ENCODE measurements around the gene ZDHHC8.

Gene ZDHHC8

DNA sequence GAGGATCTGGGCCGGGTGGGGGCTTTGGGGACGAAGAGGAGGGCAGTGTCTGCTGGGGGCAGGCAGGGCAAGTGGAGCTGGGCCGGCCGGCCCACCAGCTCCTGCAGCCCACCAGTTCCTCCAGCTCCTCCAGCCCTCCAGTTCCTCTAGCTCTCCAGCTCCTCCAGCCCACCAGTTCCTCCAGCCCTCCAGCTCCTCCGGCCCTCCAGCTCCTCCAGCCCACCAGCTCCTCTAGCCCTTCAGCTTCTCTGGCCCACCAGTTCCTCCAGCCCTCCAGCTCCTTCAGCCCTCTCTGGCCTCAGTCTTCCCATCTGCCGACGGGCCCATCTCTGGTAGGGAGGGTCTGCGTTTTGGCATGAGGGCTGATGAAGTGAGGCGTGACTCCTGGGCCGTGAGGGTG is 28.4 kb downstream of the ZDHHC8 start:
- no peak overlapping the region for H3K4me3 ChIP-seq (ENCODE audit: low read length)
- H3K36me3 ChIP-seq (ENCODE audit: insufficient read depth, low read length): no peaks in the 10 kb centered on the region
- no peaks in the 10 kb centered on the region for H3K9me3 ChIP-seq (ENCODE audit: low read length)
- peaks cover 29% of the 10 kb centered on the region for H3K4me1 ChIP-seq (ENCODE audit: insufficient read depth, low read length)
- H3K27me3 ChIP-seq (ENCODE audit: insufficient read depth, low read length): no peaks in the 10 kb centered on the region
- no peak overlapping the region for H2AFZ ChIP-seq (ENCODE audit: low read depth, low read length)

GRCh38 chr22:20164863-20165262 is 33.3 kb downstream of the ZDHHC8 start:
- H3K36me3 ChIP-seq (ENCODE audit: insufficient read depth, low read length): no peaks in the 10 kb centered on the region
- peaks cover 12% of the 10 kb centered on the region for H3K27me3 ChIP-seq (ENCODE audit: insufficient read depth, low read length)
- no peak overlapping the region for H3K4me3 ChIP-seq (ENCODE audit: low read length)
- no peaks in the 10 kb centered on the region for H3K4me1 ChIP-seq (ENCODE audit: insufficient read depth, low read length)
- no peaks in the 10 kb centered on the region for H3K9me3 ChIP-seq (ENCODE audit: low read length)
- H2AFZ ChIP-seq (ENCODE audit: low read depth, low read length): no peak overlapping the region

DNA sequence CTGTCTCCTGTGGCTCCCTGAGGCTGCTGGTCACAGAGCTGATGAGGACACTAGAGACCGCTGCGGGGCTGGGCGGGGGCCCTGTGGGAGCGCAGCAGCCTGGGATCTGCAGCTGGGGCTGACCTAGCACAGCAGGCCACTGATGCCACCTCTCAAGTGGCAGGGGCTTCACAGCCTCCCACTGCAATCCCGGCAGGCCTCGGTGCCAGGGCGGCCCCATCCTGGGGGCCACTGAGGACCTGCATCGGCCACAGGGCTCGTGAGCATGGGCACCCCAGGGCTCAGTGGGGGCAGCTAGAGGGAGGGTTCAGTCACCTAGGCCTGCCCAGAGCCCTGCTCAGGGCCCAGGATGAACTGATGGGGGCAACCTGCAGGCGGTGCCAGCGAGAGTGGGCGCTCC is 33.8 kb downstream of the ZDHHC8 start:
- H3K4me1 ChIP-seq (ENCODE audit: insufficient read depth, low read length): no peaks in the 10 kb centered on the region
- peaks cover 12% of the 10 kb centered on the region for H3K27me3 ChIP-seq (ENCODE audit: insufficient read depth, low read length)
- no peak overlapping the region for H2AFZ ChIP-seq (ENCODE audit: low read depth, low read length)
- H3K4me3 ChIP-seq (ENCODE audit: low read length): no peak overlapping the region
- no peaks in the 10 kb centered on the region for H3K9me3 ChIP-seq (ENCODE audit: low read length)
- H3K36me3 ChIP-seq (ENCODE audit: insufficient read depth, low read length): no peaks in the 10 kb centered on the region

DNA sequence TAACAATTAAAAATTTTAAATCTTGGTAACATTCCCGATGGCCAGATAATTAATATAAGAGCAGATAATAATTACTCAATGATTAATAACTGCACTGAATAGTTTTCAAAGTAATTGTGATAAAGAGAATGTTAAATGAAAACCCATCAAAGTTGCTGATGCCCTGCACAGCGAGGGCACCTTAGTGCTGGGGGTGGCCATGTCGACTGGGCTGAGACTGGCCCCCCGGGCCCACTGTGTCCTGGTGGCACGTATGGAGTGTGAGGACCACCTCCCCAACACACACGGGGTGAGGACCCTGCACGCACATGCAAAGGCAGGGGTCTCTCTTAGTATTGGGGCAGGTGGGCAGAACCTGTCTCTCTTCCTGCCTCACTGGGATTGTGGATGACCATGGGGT is 34.3 kb downstream of the ZDHHC8 start:
- Histone ChIP-seq H3K36me3 (ENCODE audit: insufficient read depth, low read length) (no peaks in the 10 kb centered on the region), H3K4me1 (ENCODE audit: insufficient read depth, low read length) (no peaks in the 10 kb centered on the region), H2AFZ (ENCODE audit: low read depth, low read length) (no peak overlapping the region), H3K9me3 (ENCODE audit: low read length) (no peaks in the 10 kb centered on the region), H3K27me3 (ENCODE audit: insufficient read depth, low read length) (peaks cover 12% of the 10 kb centered on the region), H3K4me3 (ENCODE audit: low read length) (no peak overlapping the region)

- no peak overlapping the region for H3K4me3 ChIP-seq (ENCODE audit: low read length)
- H3K27me3 ChIP-seq (ENCODE audit: insufficient read depth, low read length): peaks cover 14% of the 10 kb centered on the region
- no peaks in the 10 kb centered on the region for H3K36me3 ChIP-seq (ENCODE audit: insufficient read depth, low read length)
- H3K9me3 ChIP-seq (ENCODE audit: low read length): no peaks in the 10 kb centered on the region
- H2AFZ ChIP-seq (ENCODE audit: low read depth, low read length): no peak overlapping the region
- no peaks in the 10 kb centered on the region for H3K4me1 ChIP-seq (ENCODE audit: insufficient read depth, low read length)
These were observed 35.1 kb downstream of the ZDHHC8 start for GRCh38 chr22:20166703-20167102.

- Histone ChIP-seq H3K4me1 (ENCODE audit: insufficient read depth, low read length) (no peaks in the 10 kb centered on the region), H3K36me3 (ENCODE audit: insufficient read depth, low read length) (no peaks in the 10 kb centered on the region), H3K9me3 (ENCODE audit: low read length) (no peaks in the 10 kb centered on the region), H2AFZ (ENCODE audit: low read depth, low read length) (no peak overlapping the region), H3K27me3 (ENCODE audit: insufficient read depth, low read length) (peaks cover 14% of the 10 kb centered on the region), H3K4me3 (ENCODE audit: low read length) (no peak overlapping the region)
These were observed 36.2 kb downstream of the ZDHHC8 start for GRCh38 chr22:20167643-20168322.

- Histone ChIP-seq H3K27me3 (ENCODE audit: insufficient read depth, low read length) (peaks cover 14% of the 10 kb centered on the region), H3K4me3 (ENCODE audit: low read length) (no peak overlapping the region), H3K4me1 (ENCODE audit: insufficient read depth, low read length) (no peaks in the 10 kb centered on the region), H3K9me3 (ENCODE audit: low read length) (no peaks in the 10 kb centered on the region), H3K36me3 (ENCODE audit: insufficient read depth, low read length) (no peaks in the 10 kb centered on the region), H2AFZ (ENCODE audit: low read depth, low read length) (no peak overlapping the region)
These were observed 37.7 kb downstream of the ZDHHC8 start for GRCh38 chr22:20169253-20169822.

GRCh38 chr22:20170170-20170569 is 38.6 kb downstream of the ZDHHC8 start:
- Histone ChIP-seq H3K27me3 (ENCODE audit: insufficient read depth, low read length) (peaks cover 14% of the 10 kb centered on the region), H2AFZ (ENCODE audit: low read depth, low read length) (no peak overlapping the region), H3K9me3 (ENCODE audit: low read length) (no peaks in the 10 kb centered on the region), H3K4me1 (ENCODE audit: insufficient read depth, low read length) (no peaks in the 10 kb centered on the region), H3K36me3 (ENCODE audit: insufficient read depth, low read length) (no peaks in the 10 kb centered on the region), H3K4me3 (ENCODE audit: low read length) (no peak overlapping the region)

DNA sequence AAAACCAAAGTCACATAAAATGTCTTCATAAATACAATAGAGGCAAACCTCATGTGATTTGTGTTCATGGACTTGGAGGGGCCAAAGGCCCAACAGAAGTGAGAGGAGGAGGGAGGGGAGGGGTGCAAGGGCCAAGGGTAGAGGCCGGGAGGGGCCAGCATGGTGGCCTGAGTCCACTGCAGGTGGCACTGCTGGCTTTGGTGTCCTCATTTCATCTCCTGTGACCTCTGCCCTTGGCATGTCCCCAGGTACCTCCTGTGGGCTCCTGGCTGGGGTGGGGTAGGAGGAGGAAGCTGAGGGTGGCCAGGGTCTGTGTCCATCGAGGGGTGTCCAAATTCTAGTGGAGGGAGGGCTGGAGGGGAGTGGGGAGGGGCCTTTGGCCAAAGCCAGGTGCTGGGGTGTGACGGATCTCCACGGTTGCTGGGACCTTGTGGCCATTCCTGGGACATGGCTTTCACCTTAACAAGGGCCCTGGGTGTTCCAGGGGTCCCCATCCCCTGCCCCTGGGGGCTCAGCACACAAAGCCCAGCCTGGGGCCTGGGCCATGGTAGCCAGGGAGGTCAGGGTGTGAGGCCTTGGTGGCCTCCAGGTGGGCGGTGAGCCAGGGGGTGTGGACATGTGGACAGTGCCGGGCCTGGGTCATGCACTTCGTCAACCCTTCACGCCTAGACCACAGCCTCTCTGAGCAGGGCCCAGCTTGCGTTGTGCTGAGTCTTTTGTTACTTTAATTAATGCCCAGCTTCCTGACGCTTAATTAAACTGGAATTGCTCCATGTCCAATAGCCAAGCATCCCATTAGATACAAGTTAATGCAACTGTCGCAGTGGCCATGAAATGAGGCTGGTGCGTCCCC is 39.9 kb downstream of the ZDHHC8 start:
- Histone ChIP-seq H3K27me3 (ENCODE audit: insufficient read depth, low read length) (peaks cover 11% of the 10 kb centered on the region), H2AFZ (ENCODE audit: low read depth, low read length) (no peak overlapping the region), H3K4me1 (ENCODE audit: insufficient read depth, low read length) (no peaks in the 10 kb centered on the region)

GRCh38 chr22:20172141-20172613 is 40.6 kb downstream of the ZDHHC8 start:
- H3K27me3 ChIP-seq (ENCODE audit: insufficient read depth, low read length): peaks cover 10% of the 10 kb centered on the region

More for the DNA sequence above, 39.9 kb downstream of the ZDHHC8 start:
- Histone ChIP-seq H3K9me3 (ENCODE audit: low read length) (no peaks in the 10 kb centered on the region), H3K36me3 (ENCODE audit: insufficient read depth, low read length) (no peaks in the 10 kb centered on the region), H3K4me3 (ENCODE audit: low read length) (no peak overlapping the region)

GRCh38 chr22:20173246-20173645 is 41.6 kb downstream of the ZDHHC8 start:
- H3K9me3 ChIP-seq (ENCODE audit: low read length): no peaks in the 10 kb centered on the region
- H3K4me1 ChIP-seq (ENCODE audit: insufficient read depth, low read length): peaks cover 5% of the 10 kb centered on the region
- no peaks in the 10 kb centered on the region for H3K36me3 ChIP-seq (ENCODE audit: insufficient read depth, low read length)
- H3K27me3 ChIP-seq (ENCODE audit: insufficient read depth, low read length): peaks cover 11% of the 10 kb centered on the region
- H2AFZ ChIP-seq (ENCODE audit: low read depth, low read length): no peak overlapping the region
- no peak overlapping the region for H3K4me3 ChIP-seq (ENCODE audit: low read length)

More at GRCh38 chr22:20172141-20172613, 40.6 kb downstream of the ZDHHC8 start:
- no peak overlapping the region for H2AFZ ChIP-seq (ENCODE audit: low read depth, low read length)
- no peaks in the 10 kb centered on the region for H3K9me3 ChIP-seq (ENCODE audit: low read length)
- H3K4me3 ChIP-seq (ENCODE audit: low read length): no peak overlapping the region
- H3K4me1 ChIP-seq (ENCODE audit: insufficient read depth, low read length): peaks cover 3% of the 10 kb centered on the region
- H3K36me3 ChIP-seq (ENCODE audit: insufficient read depth, low read length): no peaks in the 10 kb centered on the region

- H3K4me1 ChIP-seq (ENCODE audit: insufficient read depth, low read length): peaks cover 5% of the 10 kb centered on the region
- H2AFZ ChIP-seq (ENCODE audit: low read depth, low read length): no peak overlapping the region
- H3K36me3 ChIP-seq (ENCODE audit: insufficient read depth, low read length): no peaks in the 10 kb centered on the region
- H3K4me3 ChIP-seq (ENCODE audit: low read length): no peak overlapping the region
- H3K27me3 ChIP-seq (ENCODE audit: insufficient read depth, low read length): peaks cover 8% of the 10 kb centered on the region
- H3K9me3 ChIP-seq (ENCODE audit: low read length): no peaks in the 10 kb centered on the region
These were observed 42.2 kb downstream of the ZDHHC8 start for GRCh38 chr22:20173772-20174171.
